Glomerular visceral epithelial cell (primary cell): Measurements from ENCODE around the gene CSF1R.
A peak's percentile ranks its signal among the peaks of the same experiment; 100 is the strongest.

Experiments
- DNase-seq: peaks from one replicate; pipeline ENCODE4 v3.0.0-alpha.2; 2016; ENCODE audit errors: extremely low spot score

Gene CSF1R

GRCh38 chr5:150120617-150121447 is 34.5 kb upstream of the CSF1R start:
- DNase-seq, result no peak

GRCh38 chr5:150120062-150120441 is 33.7 kb upstream of the CSF1R start:
- DNase-seq, result no peak

GRCh38 chr5:150119421-150120061 is 33.2 kb upstream of the CSF1R start:
- DNase-seq, result no peak

GRCh38 chr5:150118561-150119229 is 32.3 kb upstream of the CSF1R start:
- no peak for DNase-seq

DNA sequence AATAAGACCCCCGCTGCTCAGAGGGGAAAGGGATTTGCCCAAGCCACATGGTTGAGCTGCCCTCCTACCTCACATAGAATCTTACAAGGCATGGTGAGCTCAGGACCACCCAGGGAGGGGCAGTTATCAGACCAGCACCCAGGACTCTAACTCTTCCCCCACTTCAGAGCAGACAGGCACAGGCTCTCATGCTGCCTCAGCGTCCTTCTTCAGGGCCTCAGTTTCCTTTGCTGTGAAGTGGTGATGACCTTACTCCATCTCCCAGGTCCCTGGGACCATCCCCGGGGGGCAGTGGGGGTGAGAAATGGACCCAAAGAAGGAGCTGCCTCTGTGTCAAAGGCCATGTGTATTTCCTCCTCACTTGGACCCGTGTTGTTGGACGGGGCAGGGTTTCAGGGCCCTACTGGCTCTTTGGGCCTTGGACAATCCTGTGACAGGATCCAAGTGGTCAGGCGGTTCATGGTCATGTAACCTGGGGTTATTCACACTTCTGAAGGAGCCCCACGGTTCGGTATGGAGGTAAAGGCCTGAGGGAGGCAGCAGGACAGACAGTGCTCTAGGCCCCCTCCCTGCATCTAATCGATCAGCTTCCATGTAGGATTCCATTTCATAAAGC is 31.7 kb upstream of the CSF1R start:
- no peak for DNase-seq

- DNase-seq, result no peak
These were observed 30.5 kb upstream of the CSF1R start for GRCh38 chr5:150116667-150117400.

DNA sequence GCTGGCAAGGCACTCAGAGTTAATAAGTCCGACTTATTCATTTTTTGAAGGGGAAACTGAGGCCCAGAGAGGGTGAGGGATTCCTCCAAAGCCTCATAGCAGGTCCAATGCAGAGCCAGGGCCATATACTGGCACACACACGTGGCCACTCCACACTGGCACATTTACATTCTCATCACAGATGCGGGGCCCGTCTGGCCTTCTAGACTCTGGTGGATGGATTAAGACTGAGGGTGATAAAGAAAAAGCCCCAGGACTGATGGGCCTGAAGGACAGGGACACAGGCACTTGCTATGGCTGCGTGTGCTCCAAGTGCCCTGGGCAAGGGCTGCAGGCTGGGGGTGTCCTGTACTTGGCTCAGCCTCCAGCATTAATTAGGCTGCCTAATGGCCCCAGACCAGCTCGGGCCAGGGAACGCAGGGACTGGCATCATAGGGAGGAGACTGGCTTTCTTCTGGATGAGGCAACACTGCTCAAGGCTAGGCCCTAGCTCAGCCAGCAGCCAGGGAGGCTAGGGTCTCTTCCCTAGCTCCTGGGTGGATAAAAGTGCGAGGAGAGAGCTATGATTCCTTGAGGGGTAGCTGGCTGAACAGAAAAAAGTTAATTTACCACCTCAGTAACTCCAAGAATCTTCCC is 28.5 kb upstream of the CSF1R start:
- DNase-seq, result no peak

DNA sequence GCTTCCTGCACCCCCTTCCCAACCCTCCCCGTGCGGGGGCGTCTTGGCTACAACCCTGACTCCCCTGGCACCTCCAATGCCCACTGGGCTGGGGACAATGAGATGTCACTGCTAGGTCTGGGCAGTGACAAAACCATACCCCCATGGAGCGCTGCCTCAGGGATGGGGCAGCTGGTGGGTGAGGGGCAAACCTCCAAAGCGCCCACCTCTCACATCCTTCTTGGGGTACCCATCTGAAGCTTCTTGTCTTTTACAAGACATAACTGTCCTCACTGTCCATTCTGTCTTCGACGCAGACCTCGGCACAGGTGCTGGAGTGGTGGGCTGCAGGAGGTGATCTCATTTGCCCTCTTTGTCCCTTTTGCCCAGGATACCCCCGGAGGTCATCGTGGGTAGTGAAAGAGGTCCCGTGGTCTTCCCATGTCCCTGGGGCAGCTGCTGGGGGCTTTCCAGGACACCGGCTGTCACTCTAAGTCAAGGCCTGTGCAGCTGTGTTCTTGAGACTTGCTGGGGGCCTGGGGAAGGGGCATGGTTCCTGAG is 27.8 kb upstream of the CSF1R start:
- no peak for DNase-seq

- DNase-seq, result no peak
These were observed 26.8 kb upstream of the CSF1R start for GRCh38 chr5:150113047-150113744.

DNA sequence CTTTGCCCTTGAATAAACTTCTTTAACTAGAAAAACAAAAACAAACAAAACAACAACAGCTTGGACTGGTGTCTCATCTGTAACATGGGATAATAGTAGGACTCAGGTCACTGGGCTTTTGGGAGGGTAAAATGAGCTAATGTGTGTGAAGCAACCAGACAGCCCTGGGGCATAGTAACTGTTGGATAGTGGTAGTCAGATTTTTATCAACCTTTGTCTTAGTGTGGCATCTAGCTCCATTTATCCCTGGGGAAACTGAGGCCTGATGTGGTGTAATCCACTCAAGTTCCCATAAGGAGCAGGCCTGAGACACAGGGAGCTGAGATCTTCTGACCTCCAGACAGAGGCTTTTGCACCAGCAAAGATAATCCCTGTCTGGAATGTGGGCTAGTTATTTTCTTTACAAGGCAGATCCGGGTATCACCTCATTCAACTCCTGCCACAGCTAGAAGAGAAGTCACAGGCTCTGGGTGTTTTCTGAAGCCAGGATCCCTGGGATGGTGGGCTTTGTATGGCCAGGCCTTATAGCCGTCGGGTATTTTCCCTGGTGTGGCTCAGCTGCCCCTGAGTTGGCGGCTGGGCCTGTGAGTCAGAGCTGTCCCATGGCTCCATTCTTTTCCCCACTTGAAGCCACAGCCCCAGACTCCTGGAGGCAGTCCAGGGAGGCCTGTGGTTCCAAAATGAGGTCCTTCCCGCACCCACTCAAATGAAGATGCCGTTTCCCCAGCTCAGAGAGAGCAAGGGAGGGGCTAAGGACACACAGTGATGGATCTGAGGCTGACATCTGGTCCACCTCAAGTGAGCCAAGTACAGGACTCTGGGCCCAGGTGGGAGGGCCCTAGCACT is 26.1 kb upstream of the CSF1R start:
- peak; percentile 81 for DNase-seq

- no peak for DNase-seq
These were observed 24.8 kb upstream of the CSF1R start for GRCh38 chr5:150111122-150111521.

DNA sequence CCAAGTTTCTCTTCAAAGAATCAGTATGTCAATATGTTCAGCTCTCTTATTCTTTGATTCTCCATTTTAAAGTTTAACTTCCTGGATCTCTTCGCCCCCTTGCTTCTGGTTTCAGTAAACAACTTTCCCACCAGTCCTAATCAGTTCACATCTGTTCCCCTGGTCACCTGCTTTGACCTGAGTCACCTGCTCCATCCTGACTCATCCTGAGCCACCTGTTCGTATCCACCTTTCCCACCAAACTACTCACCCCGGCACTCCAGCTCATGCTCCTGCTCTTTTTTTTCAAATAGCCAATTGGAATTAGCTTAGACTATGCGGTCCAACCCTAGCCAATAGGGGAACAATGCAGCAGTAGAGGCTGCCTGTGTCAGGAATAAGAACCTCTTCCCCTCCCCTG is 23.6 kb upstream of the CSF1R start:
- DNase-seq, result no peak

GRCh38 chr5:150108711-150109514 is 22.6 kb upstream of the CSF1R start:
- DNase-seq, result no peak

- no peak for DNase-seq
These were observed 21.6 kb upstream of the CSF1R start for GRCh38 chr5:150107909-150108447.

- DNase-seq, result no peak
These were observed 20.5 kb upstream of the CSF1R start for GRCh38 chr5:150106674-150107426.

- DNase-seq, result no peak
These were observed 19.7 kb upstream of the CSF1R start for GRCh38 chr5:150105928-150106615.

DNA sequence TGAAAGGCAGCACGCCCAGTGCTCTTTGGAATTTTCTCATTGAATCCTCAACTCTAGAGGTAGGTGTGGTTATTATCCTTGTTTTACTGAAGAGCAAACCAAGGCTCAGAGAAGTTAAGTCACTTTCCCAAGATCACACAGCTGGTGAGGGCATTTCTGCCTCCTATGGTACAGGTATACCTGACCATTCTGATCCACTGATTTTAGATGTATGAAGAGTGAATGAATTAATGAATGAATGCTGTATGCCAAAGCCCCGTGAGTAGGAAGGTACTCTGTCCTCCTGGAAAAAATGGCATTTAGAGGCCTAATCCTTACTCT is 18.2 kb upstream of the CSF1R start:
- no peak for DNase-seq
